WTC11 (cell line): Measurements from ENCODE around the gene NOX3.
"Not testable (repeated sequence)": the region's sequence is repeated elsewhere in the genome, so short reads cannot be mapped to it uniquely, and the experiment has no call there.

ENCODE experiments used
- CREB1 ChIP-seq: sonication (generic); formaldehyde crosslinking; IDR thresholded peaks from 2 replicates; pipeline ENCODE4 v1.8.0; 2023; ENCODE audit warnings: mild to moderate bottlenecking, missing genetic modification reagents
- ELF4 ChIP-seq: sonication (generic); formaldehyde crosslinking; IDR thresholded peaks from 2 replicates; pipeline ENCODE4 v1.8.1; 2022; ENCODE audit warnings: low read depth, mild to moderate bottlenecking, moderate library complexity, missing genetic modification reagents
- ESRRA ChIP-seq: sonication (generic); formaldehyde crosslinking; IDR thresholded peaks from 2 replicates; pipeline ENCODE4 v1.8.1; 2022; ENCODE audit warnings: mild to moderate bottlenecking, missing genetic modification reagents, borderline replicate concordance
- TEAD1 ChIP-seq: sonication (generic); formaldehyde crosslinking; IDR thresholded peaks from 2 replicates; pipeline ENCODE4 v1.8.0; 2022; ENCODE audit warnings: mild to moderate bottlenecking, missing genetic modification reagents
- TF ChIP-seq, protein P1 (sequence below): fragments of 200-600 bp; IDR thresholded peaks from 2 replicates; pipeline ENCODE4 v1.8.0; 2022; ENCODE audit warnings: antibody characterized with exemption
- TF ChIP-seq, protein P2 (sequence below): sonication (generic); formaldehyde crosslinking; IDR thresholded peaks from 2 replicates; pipeline ENCODE4 v1.8.1; 2023; ENCODE audit warnings: mild to moderate bottlenecking, missing genetic modification reagents, moderate library complexity
- TF ChIP-seq, protein P3 (sequence below): fragments of 250-450 bp; sonication (Bioruptor Pico); IDR thresholded peaks from 2 replicates; pipeline ENCODE4 v2.1.2; 2022; ENCODE audit warnings: mild to moderate bottlenecking, moderate library complexity

DNA sequence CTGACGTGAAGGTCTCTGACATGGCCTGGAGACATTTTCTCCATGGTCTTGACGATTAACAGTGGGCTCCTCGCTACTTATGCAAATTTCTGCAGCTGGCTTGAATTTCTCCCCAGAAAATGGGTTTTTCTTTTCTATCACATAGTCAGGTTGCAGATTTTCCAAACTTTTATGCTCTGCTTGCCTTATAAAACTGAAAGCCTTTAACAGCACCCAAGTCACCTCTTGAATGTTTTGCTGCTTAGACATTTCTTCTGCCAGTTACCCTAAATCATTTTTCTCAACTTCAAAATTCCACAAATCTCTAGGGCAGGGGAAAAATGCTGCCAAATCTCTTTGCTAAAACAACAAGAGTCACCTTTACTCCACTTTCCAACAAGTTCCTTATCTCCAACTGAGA, 12.9 kb upstream of the NOX3 start:
- TF ChIP-seq, protein P1, sequence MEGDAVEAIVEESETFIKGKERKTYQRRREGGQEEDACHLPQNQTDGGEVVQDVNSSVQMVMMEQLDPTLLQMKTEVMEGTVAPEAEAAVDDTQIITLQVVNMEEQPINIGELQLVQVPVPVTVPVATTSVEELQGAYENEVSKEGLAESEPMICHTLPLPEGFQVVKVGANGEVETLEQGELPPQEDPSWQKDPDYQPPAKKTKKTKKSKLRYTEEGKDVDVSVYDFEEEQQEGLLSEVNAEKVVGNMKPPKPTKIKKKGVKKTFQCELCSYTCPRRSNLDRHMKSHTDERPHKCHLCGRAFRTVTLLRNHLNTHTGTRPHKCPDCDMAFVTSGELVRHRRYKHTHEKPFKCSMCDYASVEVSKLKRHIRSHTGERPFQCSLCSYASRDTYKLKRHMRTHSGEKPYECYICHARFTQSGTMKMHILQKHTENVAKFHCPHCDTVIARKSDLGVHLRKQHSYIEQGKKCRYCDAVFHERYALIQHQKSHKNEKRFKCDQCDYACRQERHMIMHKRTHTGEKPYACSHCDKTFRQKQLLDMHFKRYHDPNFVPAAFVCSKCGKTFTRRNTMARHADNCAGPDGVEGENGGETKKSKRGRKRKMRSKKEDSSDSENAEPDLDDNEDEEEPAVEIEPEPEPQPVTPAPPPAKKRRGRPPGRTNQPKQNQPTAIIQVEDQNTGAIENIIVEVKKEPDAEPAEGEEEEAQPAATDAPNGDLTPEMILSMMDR = not testable (repeated sequence)
- TF ChIP-seq CREB1 (CRISPR knock-in tag); ESRRA (CRISPR knock-in tag); TEAD1 (CRISPR knock-in tag); ELF4: not testable (repeated sequence)
- TF ChIP-seq, protein P2, sequence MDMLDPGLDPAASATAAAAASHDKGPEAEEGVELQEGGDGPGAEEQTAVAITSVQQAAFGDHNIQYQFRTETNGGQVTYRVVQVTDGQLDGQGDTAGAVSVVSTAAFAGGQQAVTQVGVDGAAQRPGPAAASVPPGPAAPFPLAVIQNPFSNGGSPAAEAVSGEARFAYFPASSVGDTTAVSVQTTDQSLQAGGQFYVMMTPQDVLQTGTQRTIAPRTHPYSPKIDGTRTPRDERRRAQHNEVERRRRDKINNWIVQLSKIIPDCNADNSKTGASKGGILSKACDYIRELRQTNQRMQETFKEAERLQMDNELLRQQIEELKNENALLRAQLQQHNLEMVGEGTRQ (CRISPR knock-in tag) = not testable (repeated sequence)
- TF ChIP-seq, protein P3, sequence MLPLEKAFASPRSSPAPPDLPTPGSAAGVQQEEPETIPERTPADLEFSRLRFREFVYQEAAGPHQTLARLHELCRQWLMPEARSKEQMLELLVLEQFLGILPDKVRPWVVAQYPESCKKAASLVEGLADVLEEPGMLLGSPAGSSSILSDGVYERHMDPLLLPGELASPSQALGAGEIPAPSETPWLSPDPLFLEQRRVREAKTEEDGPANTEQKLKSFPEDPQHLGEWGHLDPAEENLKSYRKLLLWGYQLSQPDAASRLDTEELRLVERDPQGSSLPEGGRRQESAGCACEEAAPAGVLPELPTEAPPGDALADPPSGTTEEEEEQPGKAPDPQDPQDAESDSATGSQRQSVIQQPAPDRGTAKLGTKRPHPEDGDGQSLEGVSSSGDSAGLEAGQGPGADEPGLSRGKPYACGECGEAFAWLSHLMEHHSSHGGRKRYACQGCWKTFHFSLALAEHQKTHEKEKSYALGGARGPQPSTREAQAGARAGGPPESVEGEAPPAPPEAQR = not testable (repeated sequence)
